Loucy (cell line): ENCODE results near the gene GPA33.

Source experiments
- CTCF ChIP-seq: fragments of 200-600 bp; sonication (generic); conservative IDR thresholded peaks from 2 replicates; pipeline ENCODE4 v1.5.1; 2014; ENCODE audit warnings: mild to moderate bottlenecking, antibody characterized with exemption, low read length
- EZH2phosphoT487 ChIP-seq: fragments of 200-600 bp; IDR thresholded peaks from 2 replicates; pipeline ENCODE4 v1.6.1; 2018; ENCODE audit warnings: antibody characterized with exemption, mild to moderate bottlenecking, moderate library complexity, borderline replicate concordance

GRCh38 chr1:167115655-167116054, 25.5 kb upstream of the GPA33 start:
- TF ChIP-seq CTCF (no peak), EZH2phosphoT487 (no peak)
